A673 (cell line): Measurements from ENCODE around the gene NAE1.

Experiments
- EZH2 ChIP-seq: fragments of 200-600 bp; sonication (generic); IDR thresholded peaks from 2 replicates; pipeline ENCODE4 v1.6.1; 2017; ENCODE audit warnings: borderline replicate concordance, low read depth, mild to moderate bottlenecking, mixed read lengths, antibody characterized with exemption, low read length; ENCODE audit not compliant: poor library complexity, severe bottlenecking
- TF ChIP-seq, protein P1 (sequence below): fragments of 300-800, 200-600 bp; sonication (generic); conservative IDR thresholded peaks from 2 replicates; pipeline ENCODE4 v1.5.1; 2017; ENCODE audit warnings: low read depth, mild to moderate bottlenecking, antibody characterized with exemption, low read length, moderate library complexity, mixed read lengths

DNA sequence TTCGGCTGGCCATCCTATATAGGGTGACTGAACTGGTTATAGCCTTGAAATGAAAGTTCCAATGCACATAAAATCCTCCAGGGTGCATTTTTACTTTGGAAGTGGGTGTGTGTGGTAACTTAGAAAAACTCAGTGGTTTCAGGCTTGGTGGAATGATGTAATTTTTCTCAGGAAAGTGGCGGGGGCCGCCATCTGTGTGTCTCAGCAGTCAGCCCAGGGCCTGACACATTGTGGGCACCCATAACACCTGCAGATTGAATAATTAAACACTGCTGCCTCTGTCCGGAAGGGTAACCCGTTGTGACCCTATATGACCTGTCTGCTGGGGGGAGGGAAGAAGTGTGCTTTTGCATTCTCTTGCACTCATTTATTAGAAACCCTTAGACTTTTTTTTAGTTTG is 47.3 kb upstream of the NAE1 start:
- TF ChIP-seq, protein P1, sequence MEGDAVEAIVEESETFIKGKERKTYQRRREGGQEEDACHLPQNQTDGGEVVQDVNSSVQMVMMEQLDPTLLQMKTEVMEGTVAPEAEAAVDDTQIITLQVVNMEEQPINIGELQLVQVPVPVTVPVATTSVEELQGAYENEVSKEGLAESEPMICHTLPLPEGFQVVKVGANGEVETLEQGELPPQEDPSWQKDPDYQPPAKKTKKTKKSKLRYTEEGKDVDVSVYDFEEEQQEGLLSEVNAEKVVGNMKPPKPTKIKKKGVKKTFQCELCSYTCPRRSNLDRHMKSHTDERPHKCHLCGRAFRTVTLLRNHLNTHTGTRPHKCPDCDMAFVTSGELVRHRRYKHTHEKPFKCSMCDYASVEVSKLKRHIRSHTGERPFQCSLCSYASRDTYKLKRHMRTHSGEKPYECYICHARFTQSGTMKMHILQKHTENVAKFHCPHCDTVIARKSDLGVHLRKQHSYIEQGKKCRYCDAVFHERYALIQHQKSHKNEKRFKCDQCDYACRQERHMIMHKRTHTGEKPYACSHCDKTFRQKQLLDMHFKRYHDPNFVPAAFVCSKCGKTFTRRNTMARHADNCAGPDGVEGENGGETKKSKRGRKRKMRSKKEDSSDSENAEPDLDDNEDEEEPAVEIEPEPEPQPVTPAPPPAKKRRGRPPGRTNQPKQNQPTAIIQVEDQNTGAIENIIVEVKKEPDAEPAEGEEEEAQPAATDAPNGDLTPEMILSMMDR, result no peak
- no peak for TF ChIP-seq EZH2
